H9 (cell line): ENCODE results near the gene SLC25A31. TPM values are rescaled to one million over a fixed set of nuclear protein-coding genes. Genes with fewer than 3 reads are reported as not detected.

ENCODE experiments used
- DNase-seq: peaks from one replicate; pipeline ENCODE4 v3.0.0-alpha.2; 2017
- H2AFZ ChIP-seq: one replicate; pipeline ENCODE4 v1.6.1; 2013; ENCODE audit warnings: mild to moderate bottlenecking, low read length, control low read depth, moderate library complexity
- H2AK5ac ChIP-seq: 2 replicates; pipeline ENCODE4 v1.6.1; 2013; ENCODE audit warnings: low read length, control low read depth, mixed read lengths; ENCODE audit not compliant: insufficient read length
- H2BK120ac ChIP-seq: one replicate; pipeline ENCODE4 v1.6.1; 2013; ENCODE audit warnings: low read depth, mild to moderate bottlenecking, low read length, control low read depth, inconsistent platforms; ENCODE audit not compliant: poor library complexity, severe bottlenecking
- H2BK12ac ChIP-seq: 2 replicates; pipeline ENCODE4 v1.6.1; 2013; ENCODE audit warnings: low read length, control low read depth, mixed read lengths, low read depth; ENCODE audit not compliant: insufficient read length
- H2BK15ac ChIP-seq: 2 replicates; pipeline ENCODE4 v1.6.1; 2013; ENCODE audit warnings: low read depth, low read length, control low read depth
- H2BK20ac ChIP-seq: one replicate; pipeline ENCODE4 v1.6.1; 2013; ENCODE audit warnings: low read depth, mild to moderate bottlenecking, low read length, control low read depth, inconsistent platforms; ENCODE audit not compliant: poor library complexity, severe bottlenecking
- H2BK5ac ChIP-seq: 2 replicates; pipeline ENCODE4 v1.6.1; 2013; ENCODE audit warnings: low read length, control low read depth, mixed read lengths; ENCODE audit not compliant: insufficient read length
- H3K14ac ChIP-seq: 2 replicates; pipeline ENCODE4 v1.6.1; 2013; ENCODE audit warnings: low read length, control low read depth; ENCODE audit not compliant: insufficient read depth
- H3K18ac ChIP-seq: 2 replicates; pipeline ENCODE4 v1.6.1; 2013; ENCODE audit warnings: low read depth, mild to moderate bottlenecking, mixed read lengths, low read length, control low read depth; ENCODE audit not compliant: insufficient read length
- H3K23ac ChIP-seq: 2 replicates; pipeline ENCODE4 v1.6.1; 2013; ENCODE audit warnings: low read length, control low read depth, mixed read lengths, low read depth; ENCODE audit not compliant: insufficient read length
- H3K23me2 ChIP-seq: 2 replicates; pipeline ENCODE4 v1.6.1; 2013; ENCODE audit warnings: low read depth, mild to moderate bottlenecking, mixed read lengths, low read length, control low read depth; ENCODE audit not compliant: insufficient read length, poor library complexity, severe bottlenecking
- H3K27ac ChIP-seq: 2 replicates; pipeline ENCODE4 v1.5.1; 2013; ENCODE audit warnings: low read length, control low read depth, mixed read lengths, low read depth; ENCODE audit not compliant: insufficient read length
- H3K27me3 ChIP-seq: 2 replicates; pipeline ENCODE4 v1.6.1; 2013; ENCODE audit warnings: low read length, control low read depth, inconsistent platforms; ENCODE audit not compliant: insufficient read depth
- H3K4ac ChIP-seq: 2 replicates; pipeline ENCODE4 v1.6.1; 2013; ENCODE audit warnings: low read depth, mild to moderate bottlenecking, control low read depth, inconsistent platforms, low read length, moderate library complexity
- H3K4me1 ChIP-seq: 2 replicates; pipeline ENCODE4 v1.6.1; 2013; ENCODE audit warnings: low read length, control low read depth, inconsistent platforms; ENCODE audit not compliant: insufficient read depth
- H3K4me2 ChIP-seq: 2 replicates; pipeline ENCODE4 v1.6.1; 2013; ENCODE audit warnings: low read length, control low read depth, mixed read lengths; ENCODE audit not compliant: insufficient read length, insufficient read depth
- H3K56ac ChIP-seq: 2 replicates; pipeline ENCODE4 v1.6.1; 2013; ENCODE audit warnings: low read depth, mild to moderate bottlenecking, mixed read lengths, low read length, control low read depth; ENCODE audit not compliant: insufficient read length
- H3K79me1 ChIP-seq: 2 replicates; pipeline ENCODE4 v1.6.1; 2013; ENCODE audit warnings: low read depth, mild to moderate bottlenecking, moderate library complexity, low read length, control low read depth, inconsistent platforms; ENCODE audit not compliant: insufficient read depth, poor library complexity, severe bottlenecking
- H3K79me2 ChIP-seq: 2 replicates; pipeline ENCODE4 v1.6.1; 2013; ENCODE audit warnings: low read length, control low read depth, inconsistent platforms; ENCODE audit not compliant: insufficient read depth
- H3K9ac ChIP-seq: 2 replicates; pipeline ENCODE4 v1.6.1; 2013; ENCODE audit warnings: low read length, control low read depth, mixed read lengths; ENCODE audit not compliant: insufficient read length; ENCODE audit errors: extremely low read depth
- H3K9me3 ChIP-seq: one replicate; pipeline ENCODE4 v1.6.1; 2013; ENCODE audit warnings: low read depth, low read length, inconsistent platforms; ENCODE audit not compliant: control insufficient read depth
- H3T11ph ChIP-seq: one replicate; pipeline ENCODE4 v1.6.1; 2013; ENCODE audit warnings: mild to moderate bottlenecking, low read length, control low read depth, inconsistent platforms
- H4K20me1 ChIP-seq: one replicate; pipeline ENCODE4 v1.6.1; 2013; ENCODE audit not compliant: control insufficient read depth, insufficient read length, insufficient read depth
- H4K5ac ChIP-seq: 2 replicates; pipeline ENCODE4 v1.6.1; 2013; ENCODE audit warnings: low read depth, mild to moderate bottlenecking, mixed read lengths, low read length, control low read depth; ENCODE audit not compliant: insufficient read length
- H4K8ac ChIP-seq: replicated peaks from 2 replicates; pipeline ENCODE4 v1.6.1; 2013; ENCODE audit warnings: low read length, control low read depth, mixed read lengths, low read depth; ENCODE audit not compliant: insufficient read length
- H4K91ac ChIP-seq: 2 replicates; pipeline ENCODE4 v1.6.1; 2013; ENCODE audit warnings: low read depth, mild to moderate bottlenecking, moderate library complexity, mixed read lengths, low read length, control low read depth; ENCODE audit not compliant: insufficient read length
- H3K27ac Mint-ChIP-seq, 3 experiments: 2 replicates in 2 of 3; 3 replicates in 1 of 3; pipeline ENCODE4 v1.8.0; 2020 to 2021; ENCODE audit warnings: mixed read lengths in 3 of 3, mild to moderate bottlenecking in 1 of 3, moderate library complexity in 1 of 3
- H3K27me3 Mint-ChIP-seq: 2 replicates; pipeline ENCODE4 v1.8.0; 2021; ENCODE audit warnings: low read depth, mild to moderate bottlenecking, moderate library complexity, mixed read lengths
- H3K36me3 Mint-ChIP-seq, 3 experiments: 2 replicates in 2 of 3; 3 replicates in 1 of 3; pipeline ENCODE4 v1.8.0; 2020 to 2021; ENCODE audit warnings: low read depth in 3 of 3, mixed read lengths in 3 of 3; ENCODE audit not compliant: insufficient read depth in 1 of 3
- H3K4me1 Mint-ChIP-seq, 2 experiments: 2 replicates each; pipeline ENCODE4 v1.8.0; 2020; ENCODE audit warnings: mixed read lengths in 2 of 2
- H3K4me3 Mint-ChIP-seq, 2 experiments: 2 replicates in 1 of 2; 3 replicates in 1 of 2; pipeline ENCODE4 v1.8.0; 2020 to 2021; ENCODE audit warnings: mild to moderate bottlenecking in 2 of 2, mixed read lengths in 2 of 2, moderate library complexity in 1 of 2
- H3K9me3 Mint-ChIP-seq, 2 experiments: 2 replicates in 1 of 2; 3 replicates in 1 of 2; pipeline ENCODE4 v1.8.0; 2020; ENCODE audit warnings: mild to moderate bottlenecking in 2 of 2, mixed read lengths in 2 of 2, moderate library complexity in 1 of 2
- CTCF ChIP-seq: fragments of 200-600 bp; sonication (generic); conservative IDR thresholded peaks from 3 replicates; pipeline ENCODE4 v1.8.0; 2021; ENCODE audit warnings: antibody characterized with exemption, mild to moderate bottlenecking
- WGBS: extraction: QIAGEN DNeasy Blood & Tissue Kit; methylation state at CpG from one replicate; pipeline ENCODE4 v1.1.7; 2013; ENCODE audit warnings: missing lambda C conversion rate, low lambda C conversion rate, mixed read lengths; ENCODE audit not compliant: insufficient read length; ENCODE audit errors: extremely low coverage; 5-methylcytosine and 5-hydroxymethylcytosine counted together
- total RNA-seq: library from RNA; stranded (reverse); gene quantifications from 2 replicates; pipeline ENCODE4 v1.2.1, GENCODE V29; 2021

The SLC25A31 gene
- total RNA-seq, 1 experiment from 2014 or later = not detected

- H3K9ac ChIP-seq = no peak overlapping the region
- H3K79me1 ChIP-seq = no peaks in the 10 kb centered on the region
- DNase-seq = no peak
- H3K23me2 ChIP-seq = no peaks in the 10 kb centered on the region
- H3K4me1 ChIP-seq = no peaks in the 10 kb centered on the region
- no peak overlapping the region for H3K18ac ChIP-seq
- no peak for TF ChIP-seq CTCF
- H4K20me1 ChIP-seq = no peaks in the 10 kb centered on the region
- Mint-ChIP-seq H3K27me3 (no peaks in the 10 kb centered on the region), H3K36me3 (no peaks in the 10 kb centered on the region; a peak in 1 of 7 replicates), H3K9me3 (no peaks in the 10 kb centered on the region), H3K27ac (no peak overlapping the region), H3K4me3 (no peak overlapping the region), H3K4me1 (no peaks in the 10 kb centered on the region)
- H3K79me2 ChIP-seq = no peaks in the 10 kb centered on the region
- H3K9me3 ChIP-seq = no peaks in the 10 kb centered on the region
- H4K91ac ChIP-seq = no peak overlapping the region
- no peak overlapping the region for H3K56ac ChIP-seq
- H3K27ac ChIP-seq = no peak overlapping the region
- no peaks in the 10 kb centered on the region for H3K27me3 ChIP-seq
- WGBS = no CpG with 5 or more reads among the region's 3 CpGs
- H4K8ac ChIP-seq = no peak overlapping the region
- H2BK15ac ChIP-seq = no peak overlapping the region
- no peak overlapping the region for H2BK120ac ChIP-seq
- no peak overlapping the region for H2AK5ac ChIP-seq
- no peak overlapping the region for H2BK12ac ChIP-seq
- H3K14ac ChIP-seq = no peak overlapping the region
- H4K5ac ChIP-seq = no peak overlapping the region
- no peak overlapping the region for H2BK20ac ChIP-seq
- no peak overlapping the region for H2BK5ac ChIP-seq
- H3K23ac ChIP-seq = no peak overlapping the region
- H2AFZ ChIP-seq = no peak overlapping the region
- H3K4me2 ChIP-seq = no peak overlapping the region
- H3T11ph ChIP-seq = no peak overlapping the region
- no peak overlapping the region for H3K4ac ChIP-seq
Observed at GRCh38 chr4:127810551-127810950, 80.4 kb downstream of the SLC25A31 start.
